ENCODE results near the gene NUBPL. TPM values are rescaled to one million over a fixed set of nuclear protein-coding genes. Genes with fewer than 3 reads are reported as not detected.
"Not testable (repeated sequence)": the region's sequence is repeated elsewhere in the genome, so short reads cannot be mapped to it uniquely, and the experiment has no call there.

Gene NUBPL
- total RNA-seq, 1 donor from 2014 or later, result 11.6 TPM

DNA sequence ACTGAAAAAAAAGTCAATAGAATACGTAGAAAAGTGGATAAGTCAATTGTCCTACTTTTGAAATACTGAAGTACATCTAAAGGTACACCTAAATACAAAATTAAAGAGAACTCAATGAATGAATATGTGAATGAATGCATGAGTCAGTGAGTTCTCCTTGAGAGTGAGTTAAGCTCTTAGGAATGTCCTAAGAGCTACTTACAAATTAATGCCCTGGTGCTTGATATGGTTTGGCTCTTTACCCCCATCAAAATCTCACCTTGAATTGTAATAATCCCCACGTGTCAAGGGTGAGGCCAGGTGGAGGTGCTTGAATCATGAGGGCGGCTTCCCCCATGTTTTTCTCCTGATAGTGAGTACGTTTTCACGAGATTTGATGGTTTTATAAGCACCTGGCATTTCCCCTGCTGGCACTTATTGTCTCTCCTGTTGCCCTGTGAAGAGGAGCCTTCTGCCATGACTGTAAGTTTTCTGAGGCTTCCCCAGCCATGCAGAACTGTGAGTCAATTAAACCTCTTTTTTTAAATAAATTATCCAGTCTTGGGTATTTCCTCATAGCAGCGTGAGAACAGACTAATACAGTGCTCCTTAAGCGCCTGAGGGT, 323.7 kb downstream of the NUBPL start:
- no peak overlapping the region for H3K4me3 Mint-ChIP-seq (ENCODE audit: unreplicated experiment)
- no peaks in the 10 kb centered on the region for H3K36me3 Mint-ChIP-seq (ENCODE audit: unreplicated experiment)
- H3K27me3 Mint-ChIP-seq (ENCODE audit: unreplicated experiment), result no peaks in the 10 kb centered on the region
- TF ChIP-seq, protein P1, sequence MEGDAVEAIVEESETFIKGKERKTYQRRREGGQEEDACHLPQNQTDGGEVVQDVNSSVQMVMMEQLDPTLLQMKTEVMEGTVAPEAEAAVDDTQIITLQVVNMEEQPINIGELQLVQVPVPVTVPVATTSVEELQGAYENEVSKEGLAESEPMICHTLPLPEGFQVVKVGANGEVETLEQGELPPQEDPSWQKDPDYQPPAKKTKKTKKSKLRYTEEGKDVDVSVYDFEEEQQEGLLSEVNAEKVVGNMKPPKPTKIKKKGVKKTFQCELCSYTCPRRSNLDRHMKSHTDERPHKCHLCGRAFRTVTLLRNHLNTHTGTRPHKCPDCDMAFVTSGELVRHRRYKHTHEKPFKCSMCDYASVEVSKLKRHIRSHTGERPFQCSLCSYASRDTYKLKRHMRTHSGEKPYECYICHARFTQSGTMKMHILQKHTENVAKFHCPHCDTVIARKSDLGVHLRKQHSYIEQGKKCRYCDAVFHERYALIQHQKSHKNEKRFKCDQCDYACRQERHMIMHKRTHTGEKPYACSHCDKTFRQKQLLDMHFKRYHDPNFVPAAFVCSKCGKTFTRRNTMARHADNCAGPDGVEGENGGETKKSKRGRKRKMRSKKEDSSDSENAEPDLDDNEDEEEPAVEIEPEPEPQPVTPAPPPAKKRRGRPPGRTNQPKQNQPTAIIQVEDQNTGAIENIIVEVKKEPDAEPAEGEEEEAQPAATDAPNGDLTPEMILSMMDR (IDR thresholded peaks at IDR 0.05), result no peak
- H3K4me1 Mint-ChIP-seq (ENCODE audit: unreplicated experiment), result peaks cover 28% of the 10 kb centered on the region
- no peak for DNase-seq (ENCODE audit: extremely low spot score, unreplicated experiment)
- H3K9me3 Mint-ChIP-seq (ENCODE audit: unreplicated experiment), result no peaks in the 10 kb centered on the region
- H3K27ac Mint-ChIP-seq (ENCODE audit: unreplicated experiment), result no peak overlapping the region

DNA sequence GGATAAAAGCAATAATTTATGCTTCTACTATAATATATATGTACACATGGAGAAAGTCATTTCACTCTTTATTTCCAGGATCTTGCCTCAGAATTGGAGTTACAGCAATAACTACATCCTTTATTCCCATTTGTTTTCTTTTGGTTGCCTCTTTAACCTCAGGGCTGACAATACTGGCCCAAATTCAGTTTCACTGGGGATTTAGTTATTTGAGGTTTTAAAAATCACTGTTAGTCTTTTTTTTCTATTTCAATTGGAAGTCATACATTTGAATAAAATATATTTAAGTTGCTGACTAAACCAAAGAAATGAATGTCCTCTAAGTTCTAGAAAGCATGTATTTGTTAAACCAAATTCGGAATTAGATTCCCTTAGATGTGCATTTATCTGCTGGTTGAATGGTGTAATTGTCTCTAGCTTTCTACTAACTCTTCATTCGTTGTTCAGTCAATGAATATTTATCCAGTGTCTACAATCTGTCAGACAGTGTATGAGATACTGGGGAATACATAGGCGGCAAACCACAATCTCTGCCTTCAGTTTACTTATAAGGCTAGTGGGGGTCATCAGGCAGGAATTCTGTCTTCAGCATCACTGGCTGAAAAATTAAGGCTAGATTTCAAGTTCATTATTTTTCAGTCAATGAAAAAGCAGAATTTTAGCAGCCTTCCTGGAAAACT, 325.1 kb downstream of the NUBPL start:
- TF ChIP-seq, protein P1 (IDR thresholded peaks at IDR 0.05), result no peak
- no peak for DNase-seq (ENCODE audit: extremely low spot score, unreplicated experiment)
- Mint-ChIP-seq H3K27ac (ENCODE audit: unreplicated experiment) (no peak overlapping the region), H3K27me3 (ENCODE audit: unreplicated experiment) (no peaks in the 10 kb centered on the region), H3K4me1 (ENCODE audit: unreplicated experiment) (peaks cover 19% of the 10 kb centered on the region), H3K36me3 (ENCODE audit: unreplicated experiment) (no peaks in the 10 kb centered on the region), H3K9me3 (ENCODE audit: unreplicated experiment) (no peaks in the 10 kb centered on the region), H3K4me3 (ENCODE audit: unreplicated experiment) (no peak overlapping the region)

DNA sequence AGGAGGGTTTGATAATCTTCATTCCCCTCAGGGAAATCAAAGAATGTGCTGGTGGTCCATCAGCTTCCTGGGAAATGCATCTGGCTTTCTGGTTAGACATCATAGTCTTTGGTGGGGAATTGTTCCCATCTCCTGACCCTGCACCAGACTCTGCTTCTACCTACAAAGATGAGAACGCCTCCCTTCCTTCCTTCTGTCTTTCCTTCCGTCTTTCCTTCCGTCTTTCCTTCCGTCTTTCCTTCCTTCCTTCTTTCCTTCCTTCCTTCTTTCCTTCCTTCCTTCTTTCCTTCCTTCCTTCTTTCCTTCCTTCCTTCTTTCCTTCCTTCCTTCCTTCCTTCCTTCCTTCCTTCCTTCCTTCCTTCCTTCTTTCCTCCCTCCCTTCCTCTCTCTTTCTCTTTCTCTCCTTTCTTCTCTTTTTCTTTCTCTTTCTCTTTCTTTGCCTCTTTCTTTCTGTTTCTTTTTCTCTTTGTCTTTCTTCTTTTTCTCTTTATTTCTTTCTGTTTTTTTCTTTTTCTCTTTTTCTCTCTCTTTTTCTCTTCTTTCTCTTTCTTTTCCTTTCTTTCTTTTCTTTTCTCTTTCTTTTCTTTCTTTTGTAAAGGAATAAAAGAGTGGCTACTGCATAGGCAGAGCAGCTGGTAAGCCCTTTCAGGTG, 326.9 kb downstream of the NUBPL start:
- Mint-ChIP-seq H3K9me3 (ENCODE audit: unreplicated experiment) (no peaks in the 10 kb centered on the region), H3K27me3 (ENCODE audit: unreplicated experiment) (no peaks in the 10 kb centered on the region), H3K36me3 (ENCODE audit: unreplicated experiment) (no peaks in the 10 kb centered on the region), H3K4me3 (ENCODE audit: unreplicated experiment) (no peak overlapping the region), H3K4me1 (ENCODE audit: unreplicated experiment) (peaks cover 16% of the 10 kb centered on the region), H3K27ac (ENCODE audit: unreplicated experiment) (no peak overlapping the region)
- DNase-seq (ENCODE audit: extremely low spot score, unreplicated experiment), result no peak
- TF ChIP-seq, protein P1 (IDR thresholded peaks at IDR 0.05), result no peak

DNA sequence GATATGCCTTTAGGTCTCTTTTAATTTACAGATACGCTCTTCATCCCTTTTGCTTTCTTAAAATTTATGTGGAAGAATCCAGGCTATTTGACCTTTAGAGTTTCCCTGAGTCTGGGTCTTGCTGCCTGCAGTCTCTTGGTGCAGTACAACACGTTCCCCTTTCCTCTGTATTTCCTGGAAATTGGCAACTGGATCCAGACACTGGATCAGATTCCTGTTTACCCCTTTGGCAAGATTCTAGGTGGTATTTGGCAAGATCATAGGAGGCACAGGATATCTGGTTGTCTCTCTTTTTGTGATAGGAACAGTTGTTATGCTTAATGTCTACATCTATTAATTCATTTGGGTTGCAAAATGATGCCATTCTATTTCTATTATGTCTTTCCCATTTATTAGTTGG, 328.1 kb downstream of the NUBPL start:
- no peak overlapping the region for H3K27ac Mint-ChIP-seq (ENCODE audit: unreplicated experiment)
- no peaks in the 10 kb centered on the region for H3K36me3 Mint-ChIP-seq (ENCODE audit: unreplicated experiment)
- no peak for DNase-seq (ENCODE audit: extremely low spot score, unreplicated experiment)
- peaks cover 16% of the 10 kb centered on the region for H3K4me1 Mint-ChIP-seq (ENCODE audit: unreplicated experiment)
- no peaks in the 10 kb centered on the region for H3K27me3 Mint-ChIP-seq (ENCODE audit: unreplicated experiment)
- H3K4me3 Mint-ChIP-seq (ENCODE audit: unreplicated experiment), result no peak overlapping the region
- TF ChIP-seq, protein P1 (IDR thresholded peaks at IDR 0.05), result no peak
- H3K9me3 Mint-ChIP-seq (ENCODE audit: unreplicated experiment), result no peaks in the 10 kb centered on the region

DNA sequence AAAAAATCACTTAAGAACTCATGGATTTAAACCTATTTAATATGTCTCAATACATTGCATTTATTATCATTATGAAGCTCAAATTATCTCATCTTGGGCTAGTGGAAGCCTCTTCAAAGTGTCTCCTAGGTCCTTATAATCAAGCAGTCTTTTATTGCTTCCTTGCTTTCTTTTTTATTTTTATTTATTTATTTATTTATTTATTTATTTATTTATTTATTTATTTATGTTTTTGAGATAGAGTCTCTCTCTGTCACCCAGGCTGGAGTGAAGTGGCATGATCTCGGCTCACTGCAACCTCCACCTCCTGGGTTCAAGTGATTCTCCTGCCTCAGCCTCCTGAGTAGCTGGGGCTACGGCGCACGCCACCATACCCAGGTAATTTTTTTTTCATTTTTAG, 329.0 kb downstream of the NUBPL start:
- H3K36me3 Mint-ChIP-seq (ENCODE audit: unreplicated experiment); H3K27ac Mint-ChIP-seq (ENCODE audit: unreplicated experiment); H3K27me3 Mint-ChIP-seq (ENCODE audit: unreplicated experiment); H3K9me3 Mint-ChIP-seq (ENCODE audit: unreplicated experiment); DNase-seq (ENCODE audit: extremely low spot score, unreplicated experiment); H3K4me3 Mint-ChIP-seq (ENCODE audit: unreplicated experiment): not testable (repeated sequence)
- H3K4me1 Mint-ChIP-seq (ENCODE audit: unreplicated experiment), result peaks cover 19% of the 10 kb centered on the region

Data from osteocyte (in vitro differentiated cells).